Heart left ventricle (tissue), 13 donors: ENCODE measurements around the gene NTM.
"Not testable (repeated sequence)": the region's sequence is repeated elsewhere in the genome, so short reads cannot be mapped to it uniquely, and the experiment has no call there.

Source experiments
- CTCF ChIP-seq, 12 donors: fragments of 200-600 bp; sonication (generic) in 4 of 12; IDR thresholded peaks; one replicate each; pipeline versions ENCODE4 v1.5.0 to v1.8.0; 2018 to 2022; ENCODE audit warnings: antibody characterized with exemption in 12 of 12, mild to moderate bottlenecking in 5 of 12
- POLR2A ChIP-seq, 2 donors: fragments of 450-650 bp; IDR thresholded peaks; one replicate each; pipeline ENCODE4 v1.6.1; 2017; ENCODE audit warnings: antibody characterized with exemption in 2 of 2, mild to moderate bottlenecking in 2 of 2, moderate library complexity in 2 of 2
- donor health status: ischemic (EF 13 %, LVEDD 7.1; RV severe dilation, severe dysfunction).
- donor health status: DM: no; HTN: yes; CAD: no.
- donor health status: DM: no; HTN: no; CAD: no.
- donor health status: ischemic (EF 25% LVEDD 6.9; RV normal size, moderate dysfunction).
- donor health status: ischemic (EF 25% LVEDD 5.7; RV mildly dilated, moderate dysfunction).
- donor health status: ischemic (EF 35%, LVEDD 5.7; RV mildly dilated, moderate dysfunction).
- donor health status: nonischemic (EF 11% LVEDD 7.7; RV severe dilation, severe dysfunction).
- donor health status: DM: yes; HTN: yes; CAD: no.
- donor health status: PGD.
- donor health status: ischemic (EF 29% LVEDD 5.4; RV normal size, mild dysfunction).
- donor health status: nonischemic (EF 23%, LVEDD 6.1; RV moderate dilation, normal function).

DNA sequence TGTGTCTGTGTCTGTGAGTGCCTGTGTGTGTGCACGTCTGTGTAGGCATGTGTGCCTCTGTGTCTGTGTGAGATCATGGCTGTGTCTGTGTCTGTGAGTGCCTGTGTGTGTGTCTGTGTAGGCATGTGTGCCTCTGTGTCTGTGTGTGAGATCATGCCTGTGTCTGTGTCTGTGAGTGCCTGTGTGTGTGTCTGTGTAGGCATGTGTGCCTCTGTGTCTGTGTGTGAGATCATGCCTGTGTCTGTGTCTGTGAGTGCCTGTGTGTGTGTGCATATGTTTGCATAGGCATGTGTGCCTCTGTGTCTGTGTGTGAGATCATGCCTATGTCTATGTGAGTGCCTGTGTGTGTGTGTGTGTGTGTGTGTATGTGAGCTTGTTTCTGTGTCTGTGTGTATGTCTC is 310.0 kb downstream of the NTM start:
- not testable (repeated sequence) for TF ChIP-seq CTCF, POLR2A (IDR thresholded peaks at IDR 0.05)
